Activated naive CD4-positive, alpha-beta T cell treated with anti-CD3 and anti-CD28 coated beads, Interleukin-2, amount 50 U/mL, for 24 hours (primary cell): ENCODE data around the gene SLC12A6.
"Not testable (repeated sequence)": the region's sequence is repeated elsewhere in the genome, so short reads cannot be mapped to it uniquely, and the experiment has no call there.

Source experiments
- H3K27ac Mint-ChIP-seq: one replicate; pipeline ENCODE4 v1.8.0; 2021; ENCODE audit warnings: mild to moderate bottlenecking, mixed read lengths
- H3K27me3 Mint-ChIP-seq: one replicate; pipeline ENCODE4 v1.8.0; 2021; ENCODE audit warnings: mixed read lengths
- H3K36me3 Mint-ChIP-seq: one replicate; pipeline ENCODE4 v1.8.0; 2021; ENCODE audit warnings: mixed read lengths
- H3K4me1 Mint-ChIP-seq: one replicate; pipeline ENCODE4 v1.8.0; 2021; ENCODE audit warnings: mixed read lengths
- H3K4me3 Mint-ChIP-seq: one replicate; pipeline ENCODE4 v1.8.0; 2021; ENCODE audit warnings: mild to moderate bottlenecking, mixed read lengths
- H3K9me3 Mint-ChIP-seq: one replicate; pipeline ENCODE4 v1.8.0; 2021; ENCODE audit warnings: mixed read lengths

SLC12A6 gene

DNA sequence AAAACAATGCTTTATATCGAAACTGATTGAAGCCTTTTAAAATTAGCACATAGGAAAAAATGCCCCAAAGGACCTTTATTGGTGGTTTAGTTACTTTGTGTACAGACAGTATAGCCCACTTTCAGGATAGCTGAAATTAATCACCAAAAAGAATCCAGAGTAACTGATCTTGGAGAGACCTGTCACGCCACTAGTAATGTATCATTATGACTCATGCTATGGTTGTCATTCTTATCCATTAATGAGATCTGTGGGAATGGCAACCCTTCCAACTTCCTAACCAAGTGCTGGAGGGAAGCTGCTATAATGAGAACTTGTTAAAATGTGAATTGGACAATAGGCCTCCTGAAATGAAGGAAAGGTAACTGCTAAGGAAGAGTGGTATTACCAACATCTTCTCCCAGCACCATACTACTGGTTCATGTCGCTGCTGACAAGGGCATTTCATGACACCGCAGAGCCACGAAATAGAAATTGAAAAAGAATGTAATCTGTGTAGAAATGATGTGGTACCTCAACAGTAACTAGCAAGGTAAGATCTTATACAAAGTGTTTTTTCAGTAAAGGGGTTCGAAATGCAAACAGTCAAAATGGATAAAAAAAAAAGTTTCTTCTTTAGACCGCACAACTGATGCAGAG lies 119.9 kb downstream of the SLC12A6 start:
- no peak overlapping the region for H3K4me3 Mint-ChIP-seq
- no peaks in the 10 kb centered on the region for H3K4me1 Mint-ChIP-seq
- no peaks in the 10 kb centered on the region for H3K27me3 Mint-ChIP-seq
- H3K27ac Mint-ChIP-seq = no peak overlapping the region
- no peaks in the 10 kb centered on the region for H3K36me3 Mint-ChIP-seq
- H3K9me3 Mint-ChIP-seq = no peaks in the 10 kb centered on the region

DNA sequence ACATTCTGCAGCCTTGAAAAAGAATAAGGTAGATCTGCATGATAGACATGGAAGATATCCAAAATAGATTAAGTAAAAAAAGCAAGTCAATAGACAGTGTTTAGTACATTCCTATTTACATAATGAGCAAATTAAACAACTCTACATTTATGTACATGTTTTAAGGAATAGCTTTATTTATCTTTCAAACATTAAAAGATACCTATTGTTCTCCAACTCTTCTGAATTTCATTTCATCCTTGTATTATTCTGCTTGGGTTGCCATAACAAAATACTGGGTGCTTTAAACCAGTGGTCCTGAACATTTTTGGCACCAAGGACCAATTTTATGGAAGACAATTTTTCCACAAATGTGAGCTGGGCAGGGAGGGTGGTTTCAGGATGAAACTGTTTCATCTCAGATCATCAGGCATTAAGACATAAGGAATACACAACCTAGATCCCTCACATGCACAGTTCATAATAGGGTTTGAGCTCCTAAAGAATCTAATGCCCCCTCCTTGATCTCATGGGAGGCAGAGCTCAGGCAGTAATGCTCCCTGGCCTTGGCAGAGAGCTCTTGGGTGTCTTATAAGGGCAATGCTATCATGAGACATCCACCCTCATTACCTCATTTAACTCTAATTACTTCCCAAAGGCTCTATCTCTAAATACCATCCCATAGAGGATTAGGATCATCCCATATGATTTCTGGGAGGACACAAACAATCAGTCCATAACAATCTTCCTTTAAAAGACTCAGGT lies 120.9 kb downstream of the SLC12A6 start:
- Mint-ChIP-seq H3K36me3 (no peaks in the 10 kb centered on the region), H3K27ac (no peak overlapping the region), H3K4me3 (no peak overlapping the region), H3K27me3 (no peaks in the 10 kb centered on the region), H3K9me3 (no peaks in the 10 kb centered on the region), H3K4me1 (no peaks in the 10 kb centered on the region)

DNA sequence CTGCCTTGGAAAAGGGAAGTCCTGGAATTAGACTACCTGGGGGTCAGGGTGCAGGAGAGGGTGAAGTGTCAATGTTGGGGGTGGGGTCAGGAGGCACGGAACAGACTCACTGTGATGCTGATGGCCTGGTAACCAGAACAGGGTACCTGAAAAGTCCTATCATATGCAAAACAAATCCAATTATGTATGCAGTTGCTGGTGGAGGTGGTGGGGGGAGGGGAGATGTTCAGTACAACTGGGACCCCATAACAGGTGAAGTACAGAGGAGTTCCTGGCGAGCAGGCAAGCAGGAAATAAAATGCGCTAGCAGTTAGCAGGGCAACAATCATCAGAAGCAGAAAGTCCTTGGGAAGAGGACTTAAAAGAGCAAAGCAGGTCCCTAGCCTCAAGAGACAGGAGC lies 123.4 kb downstream of the SLC12A6 start:
- Mint-ChIP-seq H3K36me3 (no peaks in the 10 kb centered on the region), H3K4me1 (peaks cover 3% of the 10 kb centered on the region), H3K27me3 (no peaks in the 10 kb centered on the region), H3K27ac (no peak overlapping the region), H3K4me3 (no peak overlapping the region), H3K9me3 (no peaks in the 10 kb centered on the region)

DNA sequence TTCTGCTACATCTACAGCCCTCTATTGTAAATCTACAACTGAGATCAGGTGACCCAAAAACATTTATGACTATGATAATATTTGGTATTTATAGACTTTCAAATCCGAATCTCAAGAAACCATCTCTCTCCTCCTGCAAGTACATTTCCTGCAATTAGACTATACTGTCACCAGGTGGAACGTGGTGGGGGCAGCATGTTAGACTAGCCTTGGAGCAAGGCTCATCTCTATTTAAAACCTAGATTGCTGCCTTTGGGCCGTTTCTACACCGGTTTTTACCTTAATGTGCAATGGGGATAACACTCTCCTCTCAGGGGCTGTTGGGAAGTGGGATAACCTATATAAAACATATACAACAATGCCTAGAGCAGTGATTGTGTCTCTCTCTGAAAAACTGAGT lies 123.9 kb downstream of the SLC12A6 start:
- Mint-ChIP-seq H3K9me3 (no peaks in the 10 kb centered on the region), H3K4me1 (peaks cover 8% of the 10 kb centered on the region)

DNA sequence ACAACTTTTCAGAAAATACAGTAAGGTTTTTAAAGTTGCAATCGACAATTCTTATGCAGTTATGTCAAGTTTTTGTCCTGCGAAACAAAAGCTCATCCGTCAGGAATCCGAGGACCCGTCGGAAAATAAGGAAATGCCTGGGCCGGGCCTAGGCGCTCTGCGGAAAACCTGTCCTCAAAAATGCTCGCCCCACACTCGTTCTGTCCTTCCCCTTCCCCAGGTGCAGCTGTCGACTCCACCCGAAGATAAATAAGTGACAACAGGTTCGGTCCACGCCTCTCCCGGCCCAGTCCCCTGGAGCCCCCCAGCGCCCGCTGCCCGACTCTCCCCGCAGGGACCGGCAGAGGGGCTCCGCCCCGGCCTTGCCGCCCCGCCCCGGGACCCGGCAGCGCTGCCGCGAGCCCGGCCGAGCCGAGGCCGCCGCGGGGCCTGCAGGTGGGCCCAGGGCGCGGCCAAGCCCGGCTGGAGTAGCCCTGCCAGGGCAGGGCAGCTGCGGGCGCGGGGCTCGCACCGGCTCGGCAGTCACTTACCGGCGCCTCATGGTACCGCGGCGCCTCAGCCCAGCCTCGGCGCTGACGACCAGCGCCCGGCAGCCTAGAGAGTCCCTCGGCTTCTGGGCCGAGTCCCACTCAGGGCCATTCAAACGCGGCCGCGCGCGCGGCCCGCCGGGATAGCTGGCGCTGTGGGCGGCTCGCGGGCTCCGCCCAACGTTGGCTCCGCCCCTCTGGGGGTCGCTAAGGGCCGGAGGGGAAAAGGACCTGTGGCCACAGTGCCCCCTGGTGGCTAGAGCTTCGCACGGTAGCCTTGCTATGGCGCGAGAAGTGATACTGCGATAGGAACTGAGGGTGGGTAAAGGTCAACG lies 127.9 kb downstream of the SLC12A6 start, which contains the start of gene KATNBL1:
KATNBL1 (minus strand) TSS at position 676 of the 862 bp plus-strand sequence. CDS start 46,420 bp downstream, outside the sequence.
- H3K36me3 Mint-ChIP-seq = peaks cover 5% of the 10 kb centered on the region

More for the DNA sequence above, 123.9 kb downstream of the SLC12A6 start:
- H3K4me3 Mint-ChIP-seq = no peak overlapping the region
- no peaks in the 10 kb centered on the region for H3K27me3 Mint-ChIP-seq
- no peaks in the 10 kb centered on the region for H3K36me3 Mint-ChIP-seq
- no peak overlapping the region for H3K27ac Mint-ChIP-seq

DNA sequence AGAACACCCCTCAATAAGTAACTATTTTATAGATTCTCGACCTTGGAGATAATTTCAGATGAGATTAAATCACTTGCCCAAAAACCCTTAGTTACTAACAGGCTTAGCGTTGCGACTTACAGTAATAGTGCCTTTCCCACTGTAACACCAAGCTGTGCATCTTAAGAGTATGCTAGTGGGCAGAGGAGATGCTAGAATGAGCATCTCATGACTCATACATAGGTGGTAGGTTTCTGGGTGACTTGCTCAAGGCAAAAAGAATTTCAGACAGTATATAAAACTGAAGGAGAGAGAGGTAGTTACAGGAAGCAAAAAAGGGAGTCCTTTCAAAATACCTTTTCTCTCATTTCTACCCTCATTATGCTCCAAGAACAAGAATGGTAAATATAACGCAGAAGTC lies 131.6 kb downstream of the SLC12A6 start:
- no peaks in the 10 kb centered on the region for H3K27me3 Mint-ChIP-seq
- H3K4me3 Mint-ChIP-seq = peak overlapping the region; percentile 51
- H3K9me3 Mint-ChIP-seq = no peaks in the 10 kb centered on the region
- peaks cover 37% of the 10 kb centered on the region for H3K4me1 Mint-ChIP-seq
- H3K36me3 Mint-ChIP-seq = peaks cover 7% of the 10 kb centered on the region
- H3K27ac Mint-ChIP-seq = peak overlapping the region; percentile 76

More for the DNA sequence above, 127.9 kb downstream of the SLC12A6 start, which contains the start of gene KATNBL1:
- Mint-ChIP-seq H3K9me3 (no peaks in the 10 kb centered on the region), H3K27me3 (no peaks in the 10 kb centered on the region), H3K4me3 (peak within 1 kb of the TSS; percentile 91), H3K27ac (peak within 1 kb of the TSS; percentile 35), H3K4me1 (peaks cover 28% of the 10 kb centered on the region)

DNA sequence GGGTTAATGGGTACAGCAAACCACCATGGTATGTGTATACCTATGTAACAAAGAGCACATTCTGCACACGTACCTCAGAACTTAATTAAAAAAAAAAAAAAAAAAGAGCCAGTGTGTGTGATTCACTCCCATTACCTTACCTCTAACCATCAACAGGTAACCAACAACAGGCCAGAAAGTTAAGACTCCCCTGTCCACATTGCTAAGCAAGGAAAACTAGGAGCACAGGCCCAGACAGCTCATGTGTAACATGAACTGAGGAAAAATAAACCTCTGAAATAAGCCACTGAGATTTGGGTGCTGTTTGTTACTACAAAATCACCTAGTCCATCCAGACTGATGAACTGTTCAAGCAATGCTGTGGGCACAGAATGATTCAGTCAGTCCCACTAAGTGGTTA lies 133.6 kb downstream of the SLC12A6 start:
- Mint-ChIP-seq H3K4me1 (peaks cover 35% of the 10 kb centered on the region), H3K4me3 (no peak overlapping the region), H3K9me3 (no peaks in the 10 kb centered on the region), H3K27me3 (no peaks in the 10 kb centered on the region), H3K36me3 (peaks cover 12% of the 10 kb centered on the region), H3K27ac (no peak overlapping the region)

DNA sequence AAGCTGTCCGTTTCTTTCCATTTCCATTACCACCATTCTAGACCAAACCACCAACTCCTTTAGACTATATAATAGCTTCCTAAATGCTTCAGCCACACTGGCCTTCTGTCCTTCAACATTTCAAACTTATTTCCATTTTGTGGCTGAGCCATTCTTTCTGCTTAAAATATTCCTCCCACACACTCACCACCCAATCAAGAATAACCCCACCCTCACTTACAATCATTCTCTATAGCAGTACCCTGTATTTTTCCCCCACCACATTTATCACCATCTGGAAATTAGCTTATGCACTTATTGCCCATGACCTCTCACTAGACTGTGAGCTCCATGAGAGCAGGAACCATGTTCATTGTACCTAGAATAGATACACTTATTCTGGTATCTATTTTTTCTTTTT lies 134.3 kb downstream of the SLC12A6 start:
- Mint-ChIP-seq H3K27ac (peak overlapping the region; percentile 24), H3K27me3 (no peaks in the 10 kb centered on the region), H3K4me1 (peaks cover 33% of the 10 kb centered on the region), H3K9me3 (no peaks in the 10 kb centered on the region), H3K4me3 (no peak overlapping the region), H3K36me3 (peaks cover 12% of the 10 kb centered on the region)

DNA sequence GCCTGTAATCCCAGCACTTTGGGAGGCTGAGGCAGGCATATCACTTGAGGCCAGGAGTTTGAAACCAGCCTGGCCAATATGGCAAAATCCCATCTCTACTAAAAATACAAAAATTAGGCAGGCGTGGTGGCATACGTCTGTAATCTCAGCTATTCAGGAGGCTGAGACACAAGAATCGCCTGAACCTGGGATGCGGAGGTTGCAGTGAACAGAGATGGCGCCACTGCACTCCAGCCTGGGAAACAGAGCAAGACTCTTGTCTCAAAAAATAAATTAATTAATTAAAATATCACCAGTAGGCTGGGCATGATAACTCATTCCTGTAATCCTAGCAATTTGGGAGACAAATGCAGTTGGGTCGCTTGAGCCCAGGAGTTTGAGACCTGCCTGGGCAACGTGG lies 144.3 kb downstream of the SLC12A6 start:
- not testable (repeated sequence) for H3K36me3 Mint-ChIP-seq, H3K9me3 Mint-ChIP-seq, H3K27me3 Mint-ChIP-seq, H3K27ac Mint-ChIP-seq, H3K4me3 Mint-ChIP-seq
- H3K4me1 Mint-ChIP-seq = peaks cover 24% of the 10 kb centered on the region

DNA sequence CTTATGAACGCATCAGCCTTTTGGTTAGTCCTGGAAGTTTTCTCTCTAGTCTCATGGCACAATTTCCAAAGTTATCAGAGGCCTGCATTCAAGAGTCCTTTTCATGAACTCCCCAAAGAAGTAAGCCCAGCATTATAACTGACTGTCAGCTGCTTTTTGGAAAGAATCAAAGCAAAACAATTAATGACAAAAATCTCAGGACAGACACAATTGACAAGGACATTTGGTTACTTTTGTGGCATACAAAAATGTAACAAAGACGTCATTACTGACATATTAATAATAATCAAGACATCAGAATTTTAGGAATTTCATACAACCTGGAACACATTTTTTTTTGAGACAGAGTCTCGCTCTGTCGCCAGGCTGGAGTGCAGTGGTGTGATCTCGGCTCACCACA lies 148.9 kb downstream of the SLC12A6 start:
- Mint-ChIP-seq H3K4me1 (peaks cover 27% of the 10 kb centered on the region), H3K9me3 (no peaks in the 10 kb centered on the region), H3K27me3 (no peaks in the 10 kb centered on the region), H3K27ac (no peak overlapping the region), H3K4me3 (no peak overlapping the region), H3K36me3 (peaks cover 8% of the 10 kb centered on the region)

DNA sequence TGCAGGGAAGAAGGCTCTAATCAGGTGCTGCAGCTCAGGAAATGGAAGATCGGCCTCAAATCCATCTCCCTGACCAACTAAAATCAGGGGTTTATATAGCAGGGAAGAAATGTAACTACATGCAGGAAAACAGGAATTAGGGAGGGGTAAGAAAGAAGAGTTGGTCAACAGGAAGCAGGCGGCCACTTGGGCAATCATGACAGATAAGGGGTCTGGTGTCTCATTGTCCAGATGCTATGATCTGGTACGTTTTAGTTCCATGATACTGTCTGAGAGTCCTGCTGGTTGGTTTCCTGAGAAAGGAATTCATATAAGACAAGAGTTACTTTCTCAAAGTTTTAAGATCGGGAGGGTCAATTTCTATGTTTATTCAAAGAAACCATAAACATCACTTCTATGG lies 151.9 kb downstream of the SLC12A6 start:
- no peaks in the 10 kb centered on the region for H3K9me3 Mint-ChIP-seq
- no peak overlapping the region for H3K4me3 Mint-ChIP-seq
- H3K36me3 Mint-ChIP-seq = peaks cover 11% of the 10 kb centered on the region
- peaks cover 24% of the 10 kb centered on the region for H3K4me1 Mint-ChIP-seq
- no peaks in the 10 kb centered on the region for H3K27me3 Mint-ChIP-seq
- no peak overlapping the region for H3K27ac Mint-ChIP-seq

DNA sequence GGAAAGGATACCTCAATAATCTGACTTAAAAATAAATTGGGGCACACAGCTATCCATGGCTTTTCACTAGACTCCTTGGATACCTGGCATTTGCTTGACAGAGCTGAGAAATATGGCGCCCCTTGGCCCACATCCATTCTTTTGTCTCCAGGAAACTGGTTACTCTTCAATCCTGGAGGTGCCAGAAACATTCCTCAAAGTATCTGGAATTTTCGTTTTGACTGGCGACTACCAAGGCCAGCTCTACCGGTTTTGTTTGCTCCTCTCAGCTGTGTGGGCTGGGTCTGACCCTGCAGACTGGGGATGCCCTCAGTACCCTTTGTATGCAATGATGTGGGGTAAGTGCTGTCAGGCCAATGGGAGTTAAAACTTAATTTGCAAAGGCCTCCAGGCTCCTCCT lies 154.6 kb downstream of the SLC12A6 start:
- Mint-ChIP-seq H3K27ac (no peak overlapping the region), H3K9me3 (no peaks in the 10 kb centered on the region), H3K27me3 (no peaks in the 10 kb centered on the region), H3K4me1 (peaks cover 26% of the 10 kb centered on the region), H3K36me3 (peaks cover 16% of the 10 kb centered on the region), H3K4me3 (no peak overlapping the region)
